IMR-90 (cell line): ENCODE results near the gene RPL19. TPM values are rescaled to one million over a fixed set of nuclear protein-coding genes. Genes with fewer than 3 reads are reported as not detected.

Source experiments
- ATAC-seq: fragments of 200-7000 bp; cut with Tn5 transposase; 2 replicates; pipeline ENCODE4 v1.9.1; 2020; ENCODE audit warnings: low read depth, mild to moderate bottlenecking, moderate library complexity
- BruUV-seq: library from RNA; stranded (reverse); fragments of 400-500 nt; replicated peaks from 2 replicates; lab custom pipeline; 2021; lab: Mats Ljungman, UMichigan
- CTCF ChIA-PET: fragments of 300-600 bp; formaldehyde crosslinking; extraction: SDS; loops from one replicate; lab custom pipeline; 2021; ENCODE audit warnings: antibody characterized with exemption; lab: Yijun Ruan, JAX
- POLR2A ChIA-PET: fragments of 300-600 bp; sonication (Branson Sonifier 250); formaldehyde crosslinking; loops from one replicate; lab custom pipeline; 2022; ENCODE audit warnings: antibody characterized with exemption; ENCODE audit not compliant: unreplicated experiment; lab: Charles Lee
- DNase-seq: peaks from one replicate; pipeline ENCODE4 v3.0.0; 2013
- H2AFZ ChIP-seq: replicated peaks from 2 replicates; pipeline ENCODE3; 2013; ENCODE audit warnings: low read length, mild to moderate bottlenecking; ENCODE audit not compliant: poor library complexity
- H2AK5ac ChIP-seq: 2 replicates; pipeline ENCODE4 v1.6.1; 2013; ENCODE audit warnings: low read depth, low read length, inconsistent platforms
- H2AK9ac ChIP-seq: replicated peaks from 2 replicates; pipeline ENCODE3; 2013; ENCODE audit warnings: mild to moderate bottlenecking, low read depth, low read length, moderate library complexity; ENCODE audit not compliant: poor library complexity
- H2BK120ac ChIP-seq: 2 replicates; pipeline ENCODE4 v1.6.1; 2013; ENCODE audit warnings: low read depth, low read length, inconsistent platforms
- H2BK15ac ChIP-seq: 3 replicates; pipeline ENCODE4 v1.6.1; 2013; ENCODE audit warnings: low read depth, low read length, inconsistent platforms
- H2BK20ac ChIP-seq: 2 replicates; pipeline ENCODE4 v1.6.1; 2013; ENCODE audit warnings: low read depth, mild to moderate bottlenecking, inconsistent platforms, low read length, moderate library complexity
- H2BK5ac ChIP-seq: 2 replicates; pipeline ENCODE4 v1.6.1; 2013; ENCODE audit warnings: mild to moderate bottlenecking, low read depth, low read length, inconsistent platforms; ENCODE audit not compliant: poor library complexity, severe bottlenecking
- H3K14ac ChIP-seq: replicated peaks from 2 replicates; pipeline ENCODE4 v1.6.1; 2013; ENCODE audit warnings: low read depth, low read length, inconsistent platforms
- H3K18ac ChIP-seq: 2 replicates; pipeline ENCODE4 v1.6.1; 2013; ENCODE audit warnings: low read depth, low read length, control low read depth
- H3K23ac ChIP-seq: 2 replicates; pipeline ENCODE4 v1.6.1; 2013; ENCODE audit warnings: low read depth, low read length, inconsistent platforms
- H3K27ac ChIP-seq: 2 replicates; pipeline ENCODE4 v1.5.1; 2013; ENCODE audit warnings: mild to moderate bottlenecking, control low read depth, low read length; ENCODE audit not compliant: insufficient read depth
- H3K27me3 ChIP-seq: 2 replicates; pipeline ENCODE4 v1.6.1; 2013; ENCODE audit warnings: low read length; ENCODE audit not compliant: control insufficient read depth, insufficient read depth
- H3K36me3 ChIP-seq: 2 replicates; pipeline ENCODE4 v1.6.1; 2013; ENCODE audit warnings: low read length, mixed read lengths; ENCODE audit not compliant: control insufficient read depth, insufficient read depth
- H3K4ac ChIP-seq: 2 replicates; pipeline ENCODE4 v1.6.1; 2013; ENCODE audit warnings: low read depth, low read length, inconsistent platforms
- H3K4me1 ChIP-seq: 2 replicates; pipeline ENCODE4 v1.6.1; 2013; ENCODE audit warnings: low read length, mixed read lengths; ENCODE audit not compliant: control insufficient read depth, insufficient read depth
- H3K4me2 ChIP-seq: 2 replicates; pipeline ENCODE4 v1.6.1; 2013; ENCODE audit warnings: low read depth, mild to moderate bottlenecking, control low read depth, low read length, moderate library complexity
- H3K4me3 ChIP-seq: 2 replicates; pipeline ENCODE4 v1.5.1; 2013; ENCODE audit warnings: low read depth, mild to moderate bottlenecking, control low read depth, low read length, moderate library complexity; ENCODE audit not compliant: insufficient read depth
- H3K56ac ChIP-seq: 2 replicates; pipeline ENCODE4 v1.6.1; 2013; ENCODE audit warnings: low read length, inconsistent platforms; ENCODE audit not compliant: insufficient read depth; ENCODE audit errors: extremely low read depth
- H3K79me1 ChIP-seq, 2 experiments: 2 replicates each; pipeline ENCODE4 v1.6.1; 2013; ENCODE audit warnings: low read length in 2 of 2, inconsistent platforms in 1 of 2, low read depth in 1 of 2
- H3K9ac ChIP-seq: 2 replicates; pipeline ENCODE4 v1.6.1; 2013; ENCODE audit warnings: low read depth, low read length, control low read depth
- H3K9me1 ChIP-seq: 2 replicates; pipeline ENCODE4 v1.6.1; 2013; ENCODE audit warnings: low read length, inconsistent platforms; ENCODE audit not compliant: insufficient read depth
- H3K9me3 ChIP-seq: 2 replicates; pipeline ENCODE4 v1.6.1; 2013; ENCODE audit warnings: low read length; ENCODE audit not compliant: control insufficient read depth, insufficient read depth
- H4K20me1 ChIP-seq: 2 replicates; pipeline ENCODE4 v1.6.1; 2013; ENCODE audit warnings: low read length, inconsistent platforms; ENCODE audit not compliant: insufficient read depth
- H4K5ac ChIP-seq: 2 replicates; pipeline ENCODE4 v1.6.1; 2013; ENCODE audit warnings: mild to moderate bottlenecking, low read depth, low read length, control low read depth
- H4K8ac ChIP-seq, 2 experiments: 2 replicates each; pipeline ENCODE4 v1.6.1; 2013; ENCODE audit warnings: low read depth in 2 of 2, low read length in 2 of 2, control low read depth in 1 of 2, inconsistent platforms in 1 of 2
- H4K91ac ChIP-seq: 2 replicates; pipeline ENCODE4 v1.6.1; 2013; ENCODE audit warnings: low read depth, low read length, inconsistent platforms; ENCODE audit not compliant: insufficient read depth
- BHLHE40 ChIP-seq: fragments of 150-350 bp; IDR thresholded peaks from 2 replicates; pipeline ENCODE4 v1.6.1; 2016; ENCODE audit warnings: mild to moderate bottlenecking, low read depth, low read length
- CEBPB ChIP-seq: IDR thresholded peaks from 2 replicates; pipeline ENCODE4 v1.6.1; 2012; ENCODE audit warnings: low read depth, low read length, improper control_type of control experiment
- CHD1 ChIP-seq: IDR thresholded peaks from 2 replicates; pipeline ENCODE4 v1.6.1; 2012; ENCODE audit warnings: low read depth, low read length, improper control_type of control experiment
- CTCF ChIP-seq: conservative IDR thresholded peaks from 2 replicates; pipeline ENCODE4 v1.5.1; 2012; ENCODE audit warnings: mild to moderate bottlenecking, low read depth, low read length, improper control_type of control experiment
- ELK1 ChIP-seq: fragments of 150-350 bp; IDR thresholded peaks from 2 replicates; pipeline ENCODE4 v1.6.1; 2016; ENCODE audit warnings: low read depth, mild to moderate bottlenecking, low read length, moderate library complexity, borderline replicate concordance
- FOS ChIP-seq: fragments of 150-350 bp; IDR thresholded peaks from 2 replicates; pipeline ENCODE4 v1.6.1; 2016; ENCODE audit warnings: low read depth, low read length
- MAFK ChIP-seq: IDR thresholded peaks from 2 replicates; pipeline ENCODE4 v1.6.1; 2012; ENCODE audit warnings: low read depth, low read length, improper control_type of control experiment
- MAZ ChIP-seq: IDR thresholded peaks from 2 replicates; pipeline ENCODE4 v1.6.1; 2012; ENCODE audit warnings: low read depth, mild to moderate bottlenecking, low read length, improper control_type of control experiment, moderate library complexity, borderline replicate concordance
- NFE2L2 ChIP-seq: fragments of 150-350 bp; IDR thresholded peaks from 2 replicates; pipeline ENCODE4 v1.6.1; 2016; ENCODE audit warnings: low read depth, mild to moderate bottlenecking, low read length
- POLR2A ChIP-seq: IDR thresholded peaks from 2 replicates; pipeline ENCODE4 v1.6.1; 2012; ENCODE audit warnings: mild to moderate bottlenecking, low read depth, low read length
- RCOR1 ChIP-seq: IDR thresholded peaks from 2 replicates; pipeline ENCODE4 v1.6.1; 2012; ENCODE audit warnings: mild to moderate bottlenecking, low read length, improper control_type of control experiment; ENCODE audit not compliant: insufficient replicate concordance
- RFX5 ChIP-seq: IDR thresholded peaks from 2 replicates; pipeline ENCODE4 v1.8.0; 2012; ENCODE audit warnings: low read depth, mild to moderate bottlenecking, low read length, moderate library complexity
- SMC3 ChIP-seq: fragments of 150-350 bp; IDR thresholded peaks from 2 replicates; pipeline ENCODE4 v1.6.1; 2016; ENCODE audit warnings: low read depth, mild to moderate bottlenecking, antibody characterized with exemption, low read length, moderate library complexity
- USF2 ChIP-seq: fragments of 150-350 bp; IDR thresholded peaks from 2 replicates; pipeline ENCODE4 v1.6.1; 2017; ENCODE audit warnings: mild to moderate bottlenecking, antibody characterized with exemption, low read length, low read depth
- whole genome bisulfite sequencing, 2 experiments: methylation state at CpG; one replicate each; pipeline versions ENCODE4 v1.1.5 to v1.1.7; 2013; ENCODE audit warnings: missing lambda C conversion rate in 2 of 2; ENCODE audit not compliant: insufficient read length in 1 of 2; ENCODE audit errors: extremely low coverage in 2 of 2; 5-methylcytosine and 5-hydroxymethylcytosine counted together
- dilution Hi-C: fragments of 300-500 bp; cut with HindIII; formaldehyde crosslinking; loops from one replicate; pipeline ENCODE4 v1.14.3; 2018; ENCODE audit warnings: low sequenced_read_pairs; ENCODE audit not compliant: unreplicated experiment
- in situ Hi-C: fragments of 300-500 bp; cut with MboI; formaldehyde crosslinking; loops from 3 replicates; pipeline ENCODE4 v1.14.3; 2019; ENCODE audit warnings: low sequenced_read_pairs, inconsistent platforms, mixed read lengths
- intact Hi-C: fragments of 100-400 bp; cut with micrococcal nuclease; formaldehyde crosslinking; loops from 2 replicates; pipeline ENCODE4 v1.10.0; 2022
- polyA plus RNA-seq, 3 experiments: library from polyadenylated mRNA; depleted of rRNA; stranded (reverse); fragments of >200 nt; gene quantifications; 2 replicates each; pipeline ENCODE4 v1.2.3, GENCODE V29; 2012; ENCODE audit warnings: low replicate concordance in 1 of 3
- total RNA-seq: library from RNA; depleted of rRNA; stranded (reverse); fragments of >200 nt; gene quantifications from 2 replicates; pipeline ENCODE4 v1.2.3, GENCODE V29; 2012

RPL19 gene
- total and polyA plus RNA-seq, 2 of the 4 experiments (the other 2 are of a cell fraction) = 2,101 to 2,466 TPM

- Histone ChIP-seq H3K23ac (no peak overlapping the region), H2BK15ac (no peak overlapping the region), H4K5ac (no peak overlapping the region), H2AK5ac (no peak overlapping the region), H3K9me1 (peaks cover 10% of the 10 kb centered on the region; the same call in 1 of the 2 replicates), H2AK9ac (no peak overlapping the region), H3K79me1 (0 out of 4 replicates have a peak, but pooled peaks cover 0 to 2% of the 10 kb centered on the region in 2 experiments), H4K8ac (no peak overlapping the region), H3K14ac (no peak overlapping the region), H3K36me3 (peaks cover 22% of the 10 kb centered on the region), H3K27ac (no peak overlapping the region), H3K4me3 (no peak overlapping the region), H3K4ac (no peak overlapping the region), H3K27me3 (no peaks in the 10 kb centered on the region), H3K18ac (no peak overlapping the region), H2BK5ac (no peak overlapping the region), H2BK120ac (no peak overlapping the region), H4K20me1 (peaks cover 10% of the 10 kb centered on the region), H2BK20ac (no peak overlapping the region), H4K91ac (no peak overlapping the region), H3K9me3 (no peaks in the 10 kb centered on the region), H3K56ac (no peak overlapping the region), H3K4me1 (no peaks in the 10 kb centered on the region), H2AFZ (peak overlapping the region; percentile 56), H3K4me2 (no peak overlapping the region), H3K9ac (no peak overlapping the region)
- BruUV-seq = no TSS peak
- intact Hi-C loops = loop anchor here (1.0 kb wide), 1 partner anchor 192 kb away; no protein-coding TSS in a partner anchor
- ATAC-seq (peak; percentile 71), DNase-seq (peak; percentile 60)
- dilution Hi-C loops = no loop called here
- CTCF ChIA-PET = interaction anchor here (0.9 to 2.7 kb wide), 3 partner anchors 8 to 69 kb away, joined by 3 to 19 read pairs (median 6); partner anchors contain the start of gene ARL5C
- POLR2A ChIA-PET = interaction anchor here (0.9 kb wide), 1 partner anchor 11 kb away, joined by 3 read pairs; no protein-coding TSS in a partner anchor
- 62% methylated on average over 11 of the region's 35 CpGs; no CpG with 5 or more reads in 1 of the 2 experiments for WGBS, 2 experiments
- in situ Hi-C loops = no loop called here
- TF ChIP-seq RCOR1 (no peak), NFE2L2 (no peak), MAZ (peak; percentile 81; the same call in 1 of the 2 replicates), USF2 (no peak), SMC3 (peak; percentile 46), POLR2A (no peak), CTCF (peak; percentile 69), CEBPB (no peak), FOS (no peak), CHD1 (no peak), RFX5 (no peak), ELK1 (no peak), BHLHE40 (no peak), MAFK (no peak)
These were observed 25.0 kb upstream of the RPL19 start for GRCh38 chr17:39174920-39175694.
